MM.1S (cell line): Measurements from ENCODE around the gene LIMS2.

ENCODE experiments used
- DNase-seq: peaks from one replicate; pipeline ENCODE4 v3.0.0-alpha.2; 2015
- H2AFZ ChIP-seq: fragments of 300-600 bp; sonication (generic); 2 replicates; pipeline ENCODE4 v1.6.0; 2016; ENCODE audit warnings: antibody characterized with exemption, low read length
- H3F3A ChIP-seq: fragments of 300-600 bp; sonication (generic); 2 replicates; pipeline ENCODE4 v1.6.1; 2016; ENCODE audit warnings: mild to moderate bottlenecking, antibody characterized with exemption, low read length, moderate library complexity, mixed read lengths; ENCODE audit not compliant: insufficient read depth
- H3K27ac ChIP-seq: fragments of 300-600 bp; sonication (generic); 2 replicates; pipeline ENCODE4 v1.5.1; 2016; ENCODE audit warnings: mild to moderate bottlenecking, low read length
- H3K27me3 ChIP-seq: fragments of 300-600 bp; sonication (generic); replicated peaks from 2 replicates; pipeline ENCODE4 v1.6.0; 2016; ENCODE audit warnings: low read length; ENCODE audit not compliant: insufficient read depth
- H3K36me3 ChIP-seq: fragments of 300-600 bp; sonication (generic); replicated peaks from 2 replicates; pipeline ENCODE4 v1.6.1; 2016; ENCODE audit warnings: mild to moderate bottlenecking, low read length, mixed read lengths; ENCODE audit not compliant: insufficient read depth
- H3K4me1 ChIP-seq: fragments of 300-600 bp; sonication (generic); 2 replicates; pipeline ENCODE4 v1.6.1; 2016; ENCODE audit warnings: low read length, mixed read lengths
- H3K4me2 ChIP-seq: fragments of 300-600 bp; sonication (generic); 2 replicates; pipeline ENCODE4 v1.6.0; 2016; ENCODE audit warnings: low read depth, low read length
- H3K4me3 ChIP-seq: fragments of 300-600 bp; sonication (generic); 2 replicates; pipeline ENCODE4 v1.5.1; 2016; ENCODE audit warnings: low read length, mixed read lengths
- H3K79me2 ChIP-seq: fragments of 300-600 bp; sonication (generic); 2 replicates; pipeline ENCODE4 v1.6.1; 2016; ENCODE audit warnings: mixed run types, low read length, mixed read lengths
- H3K9ac ChIP-seq: fragments of 300-600 bp; sonication (generic); 2 replicates; pipeline ENCODE4 v1.6.1; 2016; ENCODE audit warnings: low read length, mixed read lengths
- H3K9me2 ChIP-seq: fragments of 300-600 bp; sonication (generic); replicated peaks from 2 replicates; pipeline ENCODE4 v1.6.1; 2016; ENCODE audit warnings: mild to moderate bottlenecking, low read length, mixed read lengths; ENCODE audit not compliant: insufficient read depth
- H3K9me3 ChIP-seq: fragments of 300-600 bp; sonication (generic); replicated peaks from 2 replicates; pipeline ENCODE4 v1.6.1; 2016; ENCODE audit warnings: mild to moderate bottlenecking, low read length, mixed read lengths; ENCODE audit not compliant: insufficient read depth
- H4K20me1 ChIP-seq: fragments of 300-600 bp; sonication (generic); 2 replicates; pipeline ENCODE4 v1.6.1; 2016; ENCODE audit warnings: mild to moderate bottlenecking, low read length, moderate library complexity, mixed read lengths; ENCODE audit not compliant: insufficient read depth
- CTCF ChIP-seq: fragments of 300-600 bp; sonication (generic); IDR thresholded peaks from 2 replicates; pipeline ENCODE4 v1.5.1; 2016; ENCODE audit warnings: antibody characterized with exemption, low read length, mixed read lengths
- EZH2 ChIP-seq: fragments of 300-600 bp; sonication (generic); optimal IDR thresholded peaks from 2 replicates; pipeline ENCODE3; 2017; ENCODE audit warnings: low read depth, mild to moderate bottlenecking, antibody characterized with exemption, low read length, mixed read lengths
- EZH2phosphoT487 ChIP-seq: fragments of 300-600 bp; sonication (generic); IDR thresholded peaks from 2 replicates; pipeline ENCODE4 v1.6.1; 2018; ENCODE audit warnings: antibody characterized with exemption, low read length

LIMS2 gene

GRCh38 chr2:127624320-127624755, 51.0 kb downstream of the LIMS2 start:
- no peak overlapping the region for H3K27ac ChIP-seq
- H4K20me1 ChIP-seq = no peaks in the 10 kb centered on the region
- H2AFZ ChIP-seq = no peak overlapping the region
- H3K4me2 ChIP-seq = no peak overlapping the region
- H3K4me3 ChIP-seq = no peak overlapping the region
- no peaks in the 10 kb centered on the region for H3K79me2 ChIP-seq
- no peak overlapping the region for H3K9ac ChIP-seq
- no peaks in the 10 kb centered on the region for H3K9me3 ChIP-seq
- no peaks in the 10 kb centered on the region for H3F3A ChIP-seq
- H3K9me2 ChIP-seq = no peaks in the 10 kb centered on the region
- no peaks in the 10 kb centered on the region for H3K4me1 ChIP-seq
- TF ChIP-seq EZH2phosphoT487 = no peak
- no peak for TF ChIP-seq EZH2
- no peak for TF ChIP-seq CTCF
- H3K27me3 ChIP-seq = peaks cover 46% of the 10 kb centered on the region
- H3K36me3 ChIP-seq = no peaks in the 10 kb centered on the region
- no peak for DNase-seq

GRCh38 chr2:127623388-127624319, 51.7 kb downstream of the LIMS2 start:
- no peak overlapping the region for H3K4me2 ChIP-seq
- no peak overlapping the region for H2AFZ ChIP-seq
- peaks cover 46% of the 10 kb centered on the region for H3K27me3 ChIP-seq
- no peaks in the 10 kb centered on the region for H3K4me1 ChIP-seq
- no peak overlapping the region for H3K27ac ChIP-seq
- H3K9me2 ChIP-seq = no peaks in the 10 kb centered on the region
- H3F3A ChIP-seq = no peaks in the 10 kb centered on the region
- no peaks in the 10 kb centered on the region for H3K9me3 ChIP-seq
- DNase-seq = no peak
- no peaks in the 10 kb centered on the region for H4K20me1 ChIP-seq
- H3K36me3 ChIP-seq = no peaks in the 10 kb centered on the region
- no peak overlapping the region for H3K9ac ChIP-seq
- H3K4me3 ChIP-seq = no peak overlapping the region
- H3K79me2 ChIP-seq = no peaks in the 10 kb centered on the region
- TF ChIP-seq CTCF (no peak), EZH2 (no peak), EZH2phosphoT487 (no peak)

- Histone ChIP-seq H3K9me3 (no peaks in the 10 kb centered on the region), H3K4me2 (no peak overlapping the region), H3K9ac (no peak overlapping the region), H2AFZ (no peak overlapping the region), H3K36me3 (no peaks in the 10 kb centered on the region), H3K79me2 (no peaks in the 10 kb centered on the region), H3K27me3 (peaks cover 46% of the 10 kb centered on the region), H3K4me3 (no peak overlapping the region), H3K27ac (no peak overlapping the region), H4K20me1 (no peaks in the 10 kb centered on the region), H3F3A (no peaks in the 10 kb centered on the region), H3K9me2 (no peaks in the 10 kb centered on the region), H3K4me1 (no peaks in the 10 kb centered on the region)
- TF ChIP-seq EZH2phosphoT487 (no peak), CTCF (no peak), EZH2 (no peak)
- no peak for DNase-seq
These were observed 52.6 kb downstream of the LIMS2 start for GRCh38 chr2:127622561-127623387.
